DND-41 (cell line): ENCODE data around the gene SYNE1.

Experiments
- ATAC-seq: fragments of 200-7000 bp; cut with Tn5 transposase; 3 replicates; pipeline ENCODE4 v1.9.1; 2021; ENCODE audit warnings: low read depth; ENCODE audit not compliant: insufficient read depth
- DNase-seq: peaks from one replicate; pipeline ENCODE4 v3.0.0-alpha.2; 2020
- H2AFZ ChIP-seq: 2 replicates; pipeline ENCODE4 v1.6.0; 2012; ENCODE audit warnings: low read depth, low read length
- H3K27ac ChIP-seq: 2 replicates; pipeline ENCODE4 v1.5.1; 2012; ENCODE audit warnings: low read length, inconsistent platforms
- H3K27me3 ChIP-seq: fragments of 200-600 bp; sonication (generic); 2 replicates; pipeline ENCODE4 v1.6.0; 2012; ENCODE audit warnings: low read length, mild to moderate bottlenecking, inconsistent platforms; ENCODE audit not compliant: insufficient read depth, poor library complexity
- H3K36me3 ChIP-seq: 2 replicates; pipeline ENCODE4 v1.5.1; 2012; ENCODE audit warnings: low read length, inconsistent platforms; ENCODE audit not compliant: insufficient read depth
- H3K4me1 ChIP-seq: 2 replicates; pipeline ENCODE4 v1.5.1; 2012; ENCODE audit warnings: mild to moderate bottlenecking, low read length; ENCODE audit not compliant: insufficient read depth
- H3K4me2 ChIP-seq: 2 replicates; pipeline ENCODE4 v1.6.0; 2012; ENCODE audit warnings: mild to moderate bottlenecking, moderate library complexity, low read length, inconsistent platforms; ENCODE audit not compliant: insufficient read depth
- H3K4me3 ChIP-seq, 2 experiments: fragments of 200-600 bp in 1 of 2; shearing (Covaris generic) in 1 of 2; 2 replicates each; pipeline ENCODE4 v1.5.1; 2012 to 2016; ENCODE audit warnings: inconsistent platforms in 2 of 2, low read length in 2 of 2, mild to moderate bottlenecking in 2 of 2, low read depth in 1 of 2, moderate library complexity in 1 of 2
- H3K79me2 ChIP-seq: 2 replicates; pipeline ENCODE4 v1.6.0; 2012; ENCODE audit warnings: low read length, inconsistent platforms; ENCODE audit not compliant: insufficient read depth
- H3K9ac ChIP-seq: 2 replicates; pipeline ENCODE4 v1.6.0; 2012; ENCODE audit warnings: low read depth, mild to moderate bottlenecking, inconsistent platforms, low read length, moderate library complexity
- H3K9me3 ChIP-seq: 2 replicates; pipeline ENCODE4 v1.5.1; 2012; ENCODE audit warnings: low read length, moderate library complexity, mild to moderate bottlenecking, inconsistent platforms; ENCODE audit not compliant: insufficient read depth, severe bottlenecking
- H4K20me1 ChIP-seq: 2 replicates; pipeline ENCODE4 v1.6.0; 2012; ENCODE audit warnings: low read length; ENCODE audit not compliant: insufficient read depth
- EZH2 ChIP-seq: IDR thresholded peaks from 3 replicates; pipeline ENCODE4 v1.6.1; 2012; ENCODE audit warnings: borderline replicate concordance, low read depth, mild to moderate bottlenecking, moderate library complexity, low read length, inconsistent platforms; ENCODE audit not compliant: severe bottlenecking
- TF ChIP-seq, protein P1 (sequence below): IDR thresholded peaks from 2 replicates; pipeline ENCODE4 v1.5.1; 2012; ENCODE audit warnings: borderline replicate concordance, low read length, moderate library complexity, mild to moderate bottlenecking; ENCODE audit not compliant: poor library complexity, severe bottlenecking; ENCODE audit errors: extremely low read depth

Gene SYNE1

DNA sequence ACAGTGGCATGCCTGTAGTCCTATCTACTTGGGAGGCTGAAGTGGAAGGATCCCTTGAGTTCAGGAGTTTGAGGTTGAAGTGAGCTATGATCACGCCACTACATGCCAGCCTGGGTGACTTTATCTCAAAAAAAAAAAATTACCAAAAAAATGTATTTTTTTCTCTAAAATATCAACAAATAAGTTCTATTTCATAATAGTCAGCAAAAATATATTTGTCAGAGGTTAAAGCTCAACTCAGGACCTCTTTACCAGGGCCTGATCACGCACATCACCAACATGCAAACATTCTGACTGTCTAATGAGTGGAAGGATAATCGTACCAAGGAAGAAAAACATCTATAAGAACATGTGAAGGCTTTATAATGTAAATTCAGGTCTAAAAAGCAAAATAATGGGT is 387.0 kb downstream of the SYNE1 start:
- Histone ChIP-seq H4K20me1 (no peaks in the 10 kb centered on the region), H3K27ac (no peak overlapping the region), H3K4me2 (no peak overlapping the region), H3K79me2 (no peaks in the 10 kb centered on the region), H3K9ac (no peak overlapping the region), H3K9me3 (no peaks in the 10 kb centered on the region), H3K4me3 (no peak overlapping the region), H3K4me1 (no peaks in the 10 kb centered on the region), H3K27me3 (no peaks in the 10 kb centered on the region), H3K36me3 (peaks cover 23% of the 10 kb centered on the region; the same call in 1 of the 2 replicates), H2AFZ (no peak overlapping the region)
- ATAC-seq (no peak), DNase-seq (no peak)
- TF ChIP-seq, protein P1, sequence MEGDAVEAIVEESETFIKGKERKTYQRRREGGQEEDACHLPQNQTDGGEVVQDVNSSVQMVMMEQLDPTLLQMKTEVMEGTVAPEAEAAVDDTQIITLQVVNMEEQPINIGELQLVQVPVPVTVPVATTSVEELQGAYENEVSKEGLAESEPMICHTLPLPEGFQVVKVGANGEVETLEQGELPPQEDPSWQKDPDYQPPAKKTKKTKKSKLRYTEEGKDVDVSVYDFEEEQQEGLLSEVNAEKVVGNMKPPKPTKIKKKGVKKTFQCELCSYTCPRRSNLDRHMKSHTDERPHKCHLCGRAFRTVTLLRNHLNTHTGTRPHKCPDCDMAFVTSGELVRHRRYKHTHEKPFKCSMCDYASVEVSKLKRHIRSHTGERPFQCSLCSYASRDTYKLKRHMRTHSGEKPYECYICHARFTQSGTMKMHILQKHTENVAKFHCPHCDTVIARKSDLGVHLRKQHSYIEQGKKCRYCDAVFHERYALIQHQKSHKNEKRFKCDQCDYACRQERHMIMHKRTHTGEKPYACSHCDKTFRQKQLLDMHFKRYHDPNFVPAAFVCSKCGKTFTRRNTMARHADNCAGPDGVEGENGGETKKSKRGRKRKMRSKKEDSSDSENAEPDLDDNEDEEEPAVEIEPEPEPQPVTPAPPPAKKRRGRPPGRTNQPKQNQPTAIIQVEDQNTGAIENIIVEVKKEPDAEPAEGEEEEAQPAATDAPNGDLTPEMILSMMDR: no peak
- no peak for TF ChIP-seq EZH2

- peaks cover 20% of the 10 kb centered on the region; the same call in 1 of the 2 replicates for H3K36me3 ChIP-seq
- H3K4me1 ChIP-seq: no peaks in the 10 kb centered on the region
- no peak overlapping the region for H3K4me2 ChIP-seq
- no peaks in the 10 kb centered on the region for H4K20me1 ChIP-seq
- no peak for TF ChIP-seq EZH2
- H2AFZ ChIP-seq: no peak overlapping the region
- H3K27ac ChIP-seq: no peak overlapping the region
- H3K79me2 ChIP-seq: no peaks in the 10 kb centered on the region
- ATAC-seq (no peak), DNase-seq (no peak)
- no peaks in the 10 kb centered on the region for H3K9me3 ChIP-seq
- no peak overlapping the region for H3K9ac ChIP-seq
- H3K27me3 ChIP-seq: no peaks in the 10 kb centered on the region
- H3K4me3 ChIP-seq: no peak overlapping the region
Observed at GRCh38 chr6:152248980-152249379, 388.2 kb downstream of the SYNE1 start.

- DNase-seq: no peak
- Histone ChIP-seq H3K27ac (no peak overlapping the region), H3K4me3 (no peak overlapping the region), H4K20me1 (no peaks in the 10 kb centered on the region), H3K79me2 (no peaks in the 10 kb centered on the region), H3K4me1 (no peaks in the 10 kb centered on the region), H3K4me2 (no peak overlapping the region), H2AFZ (no peak overlapping the region), H3K27me3 (no peaks in the 10 kb centered on the region), H3K9me3 (no peaks in the 10 kb centered on the region), H3K9ac (no peak overlapping the region), H3K36me3 (peaks cover 20% of the 10 kb centered on the region; the same call in 1 of the 2 replicates)
- no peak for ATAC-seq
- no peak for TF ChIP-seq EZH2
- TF ChIP-seq, protein P1: no peak
Observed at GRCh38 chr6:152246554-152247337, 390.4 kb downstream of the SYNE1 start.

DNA sequence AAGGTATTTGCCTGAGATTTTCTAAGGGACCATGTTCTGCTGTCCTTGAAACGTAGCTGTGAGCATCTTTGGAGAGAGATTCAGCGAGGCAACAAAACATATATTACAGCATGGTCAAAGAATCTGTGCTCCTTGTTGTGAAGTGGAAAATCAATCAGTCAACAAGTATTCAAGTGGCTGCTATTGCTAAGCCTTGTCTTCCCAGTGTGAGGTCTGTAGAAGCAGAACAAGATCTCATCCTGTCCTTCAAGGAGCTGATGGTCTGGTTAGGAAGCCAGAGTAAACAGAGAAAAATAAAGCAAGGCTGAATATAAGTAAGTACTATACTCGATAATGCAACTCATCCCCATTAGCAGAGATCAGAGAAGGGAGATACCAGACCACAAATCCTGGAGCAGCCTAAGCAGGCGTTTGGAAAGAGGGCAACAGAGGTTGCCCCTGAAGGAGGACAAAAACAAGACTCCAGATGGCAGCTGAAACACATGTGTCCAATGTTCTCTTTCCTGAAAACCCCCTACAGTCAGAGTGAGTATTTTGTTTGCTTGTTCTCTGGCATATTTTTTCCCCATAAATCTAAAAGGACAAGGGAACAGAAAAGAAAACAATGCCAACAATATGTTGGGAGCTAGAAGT is 392.0 kb downstream of the SYNE1 start:
- H3K4me2 ChIP-seq: no peak overlapping the region
- H3K27me3 ChIP-seq: no peaks in the 10 kb centered on the region
- DNase-seq: no peak
- H3K4me3 ChIP-seq: no peak overlapping the region
- no peaks in the 10 kb centered on the region for H3K4me1 ChIP-seq
- no peak overlapping the region for H2AFZ ChIP-seq
- H3K9me3 ChIP-seq: no peaks in the 10 kb centered on the region
- H3K36me3 ChIP-seq: peaks cover 35% of the 10 kb centered on the region
- no peaks in the 10 kb centered on the region for H4K20me1 ChIP-seq
- no peaks in the 10 kb centered on the region for H3K79me2 ChIP-seq
- TF ChIP-seq EZH2: no peak
- TF ChIP-seq, protein P1: no peak
- H3K9ac ChIP-seq: no peak overlapping the region
- H3K27ac ChIP-seq: no peak overlapping the region
- no peak for ATAC-seq
